HepG2 (cell line): ENCODE results near the gene RHBDL1. TPM values are rescaled to one million over a fixed set of nuclear protein-coding genes. Genes with fewer than 3 reads are reported as not detected.
A peak's percentile ranks its signal among the peaks of the same experiment; 100 is the strongest.

ENCODE experiments used
- BHLHE40 ChIP-seq: IDR thresholded peaks from 2 replicates; pipeline ENCODE4 v1.6.1; 2011; ENCODE audit warnings: low read length, improper control_type of control experiment
- CEBPG ChIP-seq: IDR thresholded peaks from 2 replicates; pipeline ENCODE4 v1.6.1; 2016
- CTCF ChIP-seq: sonication (generic); formaldehyde crosslinking; IDR thresholded peaks from 2 replicates; pipeline ENCODE4 v1.5.0; 2020; ENCODE audit warnings: mild to moderate bottlenecking, missing genetic modification reagents, moderate library complexity
- ELF1 ChIP-seq: sonication (generic); formaldehyde crosslinking; IDR thresholded peaks from 2 replicates; pipeline ENCODE4 v1.4.0; 2020; ENCODE audit warnings: missing genetic modification reagents
- HDAC1 ChIP-seq: sonication (generic); formaldehyde crosslinking; IDR thresholded peaks from 2 replicates; pipeline ENCODE4 v1.5.1; 2020; ENCODE audit warnings: mild to moderate bottlenecking, missing genetic modification reagents
- HMG20A ChIP-seq: IDR thresholded peaks from 2 replicates; pipeline ENCODE4 v1.6.1; 2016; ENCODE audit warnings: borderline replicate concordance
- JUN ChIP-seq: sonication (generic); formaldehyde crosslinking; IDR thresholded peaks from 2 replicates; pipeline ENCODE4 v1.4.0; 2020; ENCODE audit warnings: mild to moderate bottlenecking, missing genetic modification reagents
- MLX ChIP-seq: IDR thresholded peaks from 2 replicates; pipeline ENCODE4 v1.6.1; 2016
- RAD21 ChIP-seq: fragments of 450-650 bp; formaldehyde crosslinking; IDR thresholded peaks from 2 replicates; pipeline ENCODE4 v1.5.0; 2020; ENCODE audit warnings: mild to moderate bottlenecking
- RARA ChIP-seq: IDR thresholded peaks from 2 replicates; pipeline ENCODE4 v1.6.1; 2016; ENCODE audit warnings: missing genetic modification reagents, missing compliant biosample characterization
- SOX5 ChIP-seq: IDR thresholded peaks from 2 replicates; pipeline ENCODE4 v1.6.1; 2016; ENCODE audit warnings: borderline replicate concordance
- TFE3 ChIP-seq: IDR thresholded peaks from 2 replicates; pipeline ENCODE4 v1.6.1; 2016
- ZBED4 ChIP-seq: sonication (generic); formaldehyde crosslinking; IDR thresholded peaks from 2 replicates; pipeline ENCODE4 v1.4.0; 2020; ENCODE audit warnings: missing genetic modification reagents, borderline replicate concordance
- ZNF580 ChIP-seq: IDR thresholded peaks from 2 replicates; pipeline ENCODE4 v1.6.1; 2016; ENCODE audit warnings: low read depth, borderline replicate concordance
- ZNF792 ChIP-seq: IDR thresholded peaks from 2 replicates; pipeline ENCODE4 v1.6.1; 2016
- polyA plus RNA-seq, 8 experiments: library from polyadenylated mRNA; depleted of rRNA in 3 of 8; stranded (reverse) in 7 of 8; unstranded in 1 of 8; fragments of >200 nt; fragmentation: Illumina TruSeq in 4 of 8; extraction: Trizol in 4 of 8; gene quantifications; 2 replicates each; pipeline versions ENCODE4 v1.2.1 to v1.2.3, GENCODE V29; 2011 to 2016; ENCODE audit warnings: low read depth in 4 of 8, missing spikeins in 1 of 8, mixed read lengths in 1 of 8; ENCODE audit not compliant: insufficient read depth in 1 of 8
- total RNA-seq, 5 experiments: library from RNA; depleted of rRNA; stranded (reverse); fragments of >200 nt; fragmentation: Illumina TruSeq; extraction: Trizol; gene quantifications; 2 replicates each; pipeline ENCODE4 v1.2.3, GENCODE V29; 2016; ENCODE audit warnings: low read depth in 1 of 5

RHBDL1 gene
- total and polyA plus RNA-seq, 2 of the 13 experiments (the other 11 are each of a cell fraction or from before 2014, with no cell fraction given) = 1.8 to 3.8 TPM

GRCh38 chr16:712740-713250 lies 37.3 kb downstream of the RHBDL1 start (continued):
- peak; percentile 83; the same call in 1 of the 2 replicates for TF ChIP-seq TFE3 (CRISPR knock-in tag)
- 0 out of 2 replicates have a peak, but pooled peaks have one; percentile 22 for TF ChIP-seq CEBPG (CRISPR knock-in tag)
- peak; percentile 25; the same call in 1 of the 2 replicates for TF ChIP-seq JUN (CRISPR knock-in tag)
- 0 out of 2 replicates have a peak, but pooled peaks have one; percentile 43 for TF ChIP-seq ZNF580 (CRISPR knock-in tag)
- 0 out of 2 replicates have a peak, but pooled peaks have one; percentile 24 for TF ChIP-seq MLX (CRISPR knock-in tag)
- TF ChIP-seq BHLHE40 = 0 out of 2 replicates have a peak, but pooled peaks have one; percentile 33
- peak; percentile 66; the same call in 1 of the 2 replicates for TF ChIP-seq SOX5 (CRISPR knock-in tag)
- TF ChIP-seq ZBED4 (CRISPR knock-in tag) = 0 out of 2 replicates have a peak, but pooled peaks have one; percentile 30
- TF ChIP-seq HMG20A = peak; percentile 31; the same call in 1 of the 2 replicates
- TF ChIP-seq HDAC1 (CRISPR knock-in tag) = peak; percentile 45; the same call in 1 of the 2 replicates
- peak; percentile 30; the same call in 1 of the 2 replicates for TF ChIP-seq RARA (CRISPR knock-in tag)
- TF ChIP-seq CTCF (CRISPR knock-in tag) = peak; percentile 81
- peak; percentile 27; the same call in 1 of the 2 replicates for TF ChIP-seq ZNF792 (CRISPR knock-in tag)
- peak; percentile 61; the same call in 1 of the 2 replicates for TF ChIP-seq RAD21 (CRISPR knock-in tag)
- 0 out of 2 replicates have a peak, but pooled peaks have one; percentile 12 for TF ChIP-seq ELF1 (CRISPR knock-in tag)
